GM12874 (cell line): ENCODE measurements around the gene OR10H2.

ENCODE experiments used
- CTCF ChIP-seq: IDR thresholded peaks from 2 replicates; pipeline ENCODE4 v1.5.1; 2011; ENCODE audit warnings: low read depth, mild to moderate bottlenecking, control low read depth, low read length, moderate library complexity; ENCODE audit not compliant: insufficient read depth

The OR10H2 gene, protein sequence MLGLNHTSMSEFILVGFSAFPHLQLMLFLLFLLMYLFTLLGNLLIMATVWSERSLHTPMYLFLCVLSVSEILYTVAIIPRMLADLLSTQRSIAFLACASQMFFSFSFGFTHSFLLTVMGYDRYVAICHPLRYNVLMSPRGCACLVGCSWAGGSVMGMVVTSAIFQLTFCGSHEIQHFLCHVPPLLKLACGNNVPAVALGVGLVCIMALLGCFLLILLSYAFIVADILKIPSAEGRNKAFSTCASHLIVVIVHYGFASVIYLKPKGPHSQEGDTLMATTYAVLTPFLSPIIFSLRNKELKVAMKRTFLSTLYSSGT

DNA sequence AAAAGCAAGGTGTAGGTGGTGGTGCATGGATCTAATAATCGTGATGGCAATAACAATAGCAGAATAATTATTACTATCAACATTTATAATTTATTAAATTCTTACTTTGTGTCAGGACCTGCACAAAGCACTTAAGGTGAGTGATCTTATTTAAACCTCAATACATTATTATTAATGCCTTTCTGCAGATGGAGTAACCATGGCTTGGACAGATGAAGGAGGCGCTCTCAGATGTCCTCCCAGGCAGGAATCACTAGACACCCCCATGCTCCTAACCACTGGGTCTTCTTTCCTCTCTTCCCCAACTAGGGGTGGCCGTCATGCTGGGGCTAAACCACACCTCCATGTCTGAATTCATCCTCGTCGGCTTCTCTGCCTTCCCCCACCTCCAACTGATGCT, at the start of gene OR10H2:
OR10H2 (plus strand) TSS at position 301 of the 400 bp plus-strand sequence; CDS start at position 321, 20 bp downstream.
- TF ChIP-seq CTCF: no peak

DNA sequence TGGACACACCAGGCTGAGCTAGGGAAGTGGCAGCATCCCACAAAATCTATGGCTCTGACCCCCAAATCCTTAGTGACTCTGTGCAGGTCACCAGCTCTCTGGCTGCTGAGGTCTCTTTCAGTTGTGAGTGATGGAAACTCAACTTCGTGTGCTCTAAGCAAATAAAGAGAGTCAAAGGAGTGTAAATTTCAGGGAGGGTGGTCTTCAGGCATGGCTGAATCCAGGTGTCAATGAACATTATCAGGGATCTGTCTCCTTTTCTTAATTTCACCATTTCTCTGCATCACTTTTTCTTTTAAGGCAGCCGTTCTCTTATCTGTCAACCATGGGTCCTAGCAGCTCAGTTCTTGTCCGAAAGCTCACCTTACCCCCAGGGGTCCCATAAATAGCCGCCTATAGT, 48.7 kb upstream of the OR10H2 start:
- no peak for TF ChIP-seq CTCF

DNA sequence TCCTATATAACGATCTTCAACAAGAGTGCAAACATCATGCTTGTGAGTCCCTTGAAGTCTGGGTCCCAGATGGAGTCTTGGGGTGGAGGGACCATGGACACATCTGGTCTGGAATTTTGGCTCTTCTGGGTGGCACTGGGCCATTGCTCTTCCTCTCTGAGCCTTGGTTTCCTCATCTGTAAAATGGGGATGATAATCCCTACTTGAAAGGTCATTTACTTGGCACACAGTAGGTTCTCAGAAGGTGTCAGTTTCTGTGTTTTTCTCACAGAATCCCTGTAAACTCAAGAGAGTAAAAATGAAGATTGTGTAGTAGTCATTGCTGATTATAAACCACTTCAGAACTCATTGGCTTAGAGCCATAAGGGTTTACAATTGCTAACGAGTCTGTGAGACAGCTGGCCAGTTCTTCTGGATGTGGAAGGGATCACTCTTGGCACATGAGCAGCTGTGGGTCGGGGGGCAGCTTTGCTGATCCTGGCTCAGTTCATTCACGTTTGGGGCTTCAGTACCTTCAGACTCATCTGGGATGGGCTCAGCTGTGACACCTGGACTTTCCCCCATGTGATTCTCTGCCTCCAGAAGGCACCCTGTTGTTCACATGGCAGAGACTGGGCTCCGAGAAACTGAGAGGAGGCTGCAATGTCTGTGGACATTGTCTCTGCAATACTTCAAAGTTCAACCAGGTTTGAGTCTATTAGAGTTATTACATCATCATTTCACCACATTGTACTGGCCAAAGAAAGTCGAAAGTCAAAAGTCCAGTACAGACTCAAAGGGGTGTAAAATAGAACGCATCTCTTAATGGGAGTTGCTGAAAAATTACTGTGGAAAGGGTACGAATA, 47.1 kb upstream of the OR10H2 start:
- TF ChIP-seq CTCF: no peak

DNA sequence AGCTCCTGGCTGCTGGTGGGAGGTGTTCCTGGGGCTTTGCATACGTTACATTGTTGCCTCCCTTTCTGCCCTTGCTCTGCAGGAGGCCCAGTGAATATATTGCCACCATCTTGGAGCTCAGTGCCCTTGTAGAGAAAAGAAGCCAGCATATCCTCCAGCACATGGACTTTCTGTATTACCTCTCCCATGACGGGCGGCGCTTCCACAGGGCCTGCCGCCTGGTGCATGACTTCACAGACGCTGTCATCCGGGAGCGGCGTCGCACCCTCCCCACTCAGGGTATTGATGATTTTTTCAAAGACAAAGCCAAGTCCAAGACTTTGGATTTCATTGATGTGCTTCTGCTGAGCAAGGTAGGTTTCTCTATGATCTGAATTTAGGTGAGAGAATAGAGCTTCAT, 44.4 kb upstream of the OR10H2 start:
- no peak for TF ChIP-seq CTCF

- no peak for TF ChIP-seq CTCF
These were observed 43.0 kb upstream of the OR10H2 start for GRCh38 chr19:15684828-15685227.

GRCh38 chr19:15696654-15697194, 31.1 kb upstream of the OR10H2 start:
- no peak for TF ChIP-seq CTCF
